ENCODE measurements around the gene HOXA7. TPM values are rescaled to one million over a fixed set of nuclear protein-coding genes. Genes with fewer than 3 reads are reported as not detected.
A peak's percentile ranks its signal among the peaks of the same experiment; 100 is the strongest.

The HOXA7 gene
- total and polyA plus RNA-seq, 2 of the 8 experiments (the other 6 are each of a cell fraction or from before 2014, with no cell fraction given) = 0.03 TPM; not detected in 1

GRCh38 chr7:27107391-27108381 lies 48.8 kb downstream of the HOXA7 start:
- Histone ChIP-seq H2BK5ac (ENCODE audit: low read depth, low read length) (no peak overlapping the region), H3K56ac (replicated peaks; ENCODE audit: insufficient read length, low read depth, low read length) (no peak overlapping the region), H3K36me3 (ENCODE audit: control insufficient read depth in 2 of 4, insufficient read depth in 4 of 4, low read length in 3 of 4) (peaks cover 0 to 8% (median 0%) of the 10 kb centered on the region in 4 experiments; a peak in 2 of 8 replicates), H3K27me3 (replicated peaks in 1 of 4; ENCODE audit: control insufficient read depth in 3 of 4, extremely low read depth in 1 of 4, insufficient read depth in 3 of 4, low read length in 3 of 4) (peaks cover 95 to 100% (median 99%) of the 10 kb centered on the region in 4 experiments), H4K8ac (ENCODE audit: extremely low read depth, insufficient read depth, low read length) (no peak overlapping the region), H2AFZ (ENCODE audit: low read length) (no peak overlapping the region), H4K91ac (replicated peaks; ENCODE audit: insufficient read length, low read length) (no peak overlapping the region), H3K79me2 (ENCODE audit: control insufficient read depth in 1 of 2, insufficient read depth in 2 of 2, low read length in 2 of 2) (no peaks in the 10 kb centered on the region), H3K23me2 (ENCODE audit: low read depth, low read length) (no peaks in the 10 kb centered on the region), H3K14ac (ENCODE audit: insufficient read length) (no peak overlapping the region), H4K5ac (ENCODE audit: insufficient read length, low read depth, low read length) (no peak overlapping the region), H2BK120ac (replicated peaks; ENCODE audit: low read depth, low read length) (no peak overlapping the region), H3K79me1 (ENCODE audit: low read depth, low read length) (no peaks in the 10 kb centered on the region), H3K9me3 (ENCODE audit: insufficient read depth in 2 of 2, low read depth in 1 of 2, low read length in 1 of 2) (no peaks in the 10 kb centered on the region), H2BK12ac (ENCODE audit: low read depth, low read length) (no peak overlapping the region), H2BK20ac (ENCODE audit: low read length) (no peak overlapping the region), H3K4ac (replicated peaks; ENCODE audit: insufficient read length, low read depth, low read length) (no peak overlapping the region), H4K20me1 (replicated peaks in 1 of 2; ENCODE audit: control insufficient read depth in 1 of 2, insufficient read depth in 2 of 2, low read length in 2 of 2) (peaks cover 22 to 34% of the 10 kb centered on the region in 2 experiments), H3K9ac (replicated peaks in 1 of 4; ENCODE audit: extremely low read depth in 1 of 4, low read depth in 3 of 4, low read length in 3 of 4) (no peak overlapping the region), H3K4me3 (ENCODE audit: extremely low read depth in 1 of 4, insufficient read depth in 2 of 4, low read depth in 3 of 4, low read length in 4 of 4) (peak overlapping the region in 1 of 4 experiments; percentile 45; a peak in 2 of 8 replicates), H3K4me1 (replicated peaks in 1 of 4; ENCODE audit: control insufficient read depth in 3 of 4, insufficient read depth in 4 of 4, low read length in 3 of 4) (peaks cover 0 to 15% (median 7%) of the 10 kb centered on the region in 4 experiments; a peak in 5 of 7 replicates), H3K18ac (ENCODE audit: extremely low read depth, low read length) (no peak overlapping the region; the same call in 1 of the 2 replicates), H2AK5ac (ENCODE audit: low read depth, low read length) (no peak overlapping the region), H2BK15ac (ENCODE audit: low read length) (no peak overlapping the region), H3K27ac (ENCODE audit: low read depth, low read length) (no peak overlapping the region), H3K23ac (ENCODE audit: insufficient read length) (no peak overlapping the region), H3K4me2 (ENCODE audit: insufficient read depth in 1 of 2, low read depth in 2 of 2, low read length in 2 of 2) (peak overlapping the region; percentile 54 to 65)
- ChIA-PET POLR2A (ENCODE audit: partially characterized antibody) (interaction anchor here (1.2 kb wide), 1 partner anchor 12 kb away, joined by 3 read pairs; no protein-coding TSS in a partner anchor), CTCF (ENCODE audit: partially characterized antibody) (interaction anchor here (0.9 to 4.1 kb wide), 7 partner anchors 11 to 49 kb away, joined by 3 to 14 read pairs (median 6); partner anchors contain the start of genes HOXA5 and HOXA7)
- 9% methylated on average over 28 of the region's 47 CpGs; no CpG with 5 or more reads in 1 of the 2 experiments for WGBS, 2 experiments (ENCODE audit: extremely low coverage in 1 of 2, insufficient coverage in 1 of 2, insufficient read length in 1 of 2, insufficient replicate concordance in 2 of 2, low coverage in 1 of 2, low lambda C conversion rate in 2 of 2, missing lambda C conversion rate in 1 of 2)
- DNase-seq (ENCODE audit: low read depth in 1 of 2, low spot score in 2 of 2) (no peak), FAIRE-seq (no peak)
- TF ChIP-seq EZH2 (IDR thresholded peaks at IDR 0.05; ENCODE audit: low read depth, low read length, severe bottlenecking) = peak; percentile 96
- no peak for TF ChIP-seq CHD2 (IDR thresholded peaks at IDR 0.05; ENCODE audit: low read length)
- TF ChIP-seq CTCF (IDR thresholded peaks at IDR 0.05; ENCODE audit: control extremely low read depth in 1 of 3, insufficient read depth in 1 of 3, low read depth in 1 of 3, low read length in 3 of 3) = no peak
- TF ChIP-seq RNF2 (IDR thresholded peaks at IDR 0.05; ENCODE audit: borderline replicate concordance, low read depth, low read length, missing control alignments, poor library complexity, severe bottlenecking) = peak; percentile 95
- no peak for TF ChIP-seq FOSL1 (IDR thresholded peaks at IDR 0.05; ENCODE audit: insufficient read depth, low read depth, low read length)
- peak; percentile 12 for TF ChIP-seq KDM4A (IDR thresholded peaks at IDR 0.05; ENCODE audit: low read depth, low read length, severe bottlenecking)

Data from H1 (cell line).